ENCODE data around the gene HNRNPF. TPM values are rescaled to one million over a fixed set of nuclear protein-coding genes. Genes with fewer than 3 reads are reported as not detected.

Gene HNRNPF
- total and polyA plus RNA-seq, 2 of the 8 experiments (the other 6 are each of a cell fraction or from before 2014, with no cell fraction given), result 209 to 389 TPM

DNA sequence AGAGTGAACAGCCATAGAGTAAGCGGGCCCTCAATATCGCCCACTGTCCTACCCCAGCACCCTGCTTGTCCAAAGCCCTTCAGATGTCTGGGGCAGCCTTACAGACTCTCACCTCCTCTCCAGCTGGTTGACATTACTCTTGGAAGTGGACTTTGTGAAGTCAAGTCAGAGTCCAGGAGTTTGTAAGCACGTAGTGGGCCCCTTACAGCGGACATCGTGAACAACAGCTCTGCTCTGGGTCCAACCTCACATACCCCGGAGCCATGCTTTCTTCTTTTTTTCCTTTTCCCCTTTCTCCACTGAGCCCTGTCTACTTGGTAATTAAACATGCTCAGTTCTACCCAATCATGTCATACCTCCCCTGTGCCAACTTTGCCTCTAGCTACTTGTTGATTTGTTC, 17.5 kb downstream of the HNRNPF start:
- Histone ChIP-seq H3K4me3 (ENCODE audit: extremely low read depth in 1 of 4, insufficient read depth in 2 of 4, low read depth in 3 of 4, low read length in 4 of 4) (no peak overlapping the region), H3K9ac (replicated peaks in 1 of 4; ENCODE audit: extremely low read depth in 1 of 4, low read depth in 3 of 4, low read length in 3 of 4) (no peak overlapping the region), H4K91ac (replicated peaks; ENCODE audit: insufficient read length, low read length) (no peak overlapping the region), H3K4me2 (ENCODE audit: insufficient read depth in 1 of 2, low read depth in 2 of 2, low read length in 2 of 2) (no peak overlapping the region), H2BK5ac (ENCODE audit: low read depth, low read length) (no peak overlapping the region), H3K4ac (replicated peaks; ENCODE audit: insufficient read length, low read depth, low read length) (no peak overlapping the region), H3K4me1 (replicated peaks in 1 of 4; ENCODE audit: control insufficient read depth in 3 of 4, insufficient read depth in 4 of 4, low read length in 3 of 4) (peaks cover 0 to 6% (median 4%) of the 10 kb centered on the region in 4 experiments; a peak in 6 of 7 replicates), H2BK12ac (ENCODE audit: low read depth, low read length) (no peak overlapping the region), H3K27me3 (replicated peaks in 1 of 4; ENCODE audit: control insufficient read depth in 3 of 4, extremely low read depth in 1 of 4, insufficient read depth in 3 of 4, low read length in 3 of 4) (no peaks in the 10 kb centered on the region), H3K23ac (ENCODE audit: insufficient read length) (no peak overlapping the region), H4K5ac (ENCODE audit: insufficient read length, low read depth, low read length) (no peak overlapping the region), H3K36me3 (ENCODE audit: control insufficient read depth in 2 of 4, insufficient read depth in 4 of 4, low read length in 3 of 4) (peaks cover 46 to 87% (median 76%) of the 10 kb centered on the region in 4 experiments), H3K79me1 (ENCODE audit: low read depth, low read length) (peaks cover 22% of the 10 kb centered on the region), H4K20me1 (replicated peaks in 1 of 2; ENCODE audit: control insufficient read depth in 1 of 2, insufficient read depth in 2 of 2, low read length in 2 of 2) (peaks cover 51 to 60% of the 10 kb centered on the region in 2 experiments), H2BK120ac (replicated peaks; ENCODE audit: low read depth, low read length) (no peak overlapping the region), H4K8ac (ENCODE audit: extremely low read depth, insufficient read depth, low read length) (no peak overlapping the region), H3K9me3 (ENCODE audit: insufficient read depth in 2 of 2, low read depth in 1 of 2, low read length in 1 of 2) (no peaks in the 10 kb centered on the region), H2AK5ac (ENCODE audit: low read depth, low read length) (no peak overlapping the region), H3K79me2 (ENCODE audit: control insufficient read depth in 1 of 2, insufficient read depth in 2 of 2, low read length in 2 of 2) (peaks cover 44 to 86% of the 10 kb centered on the region in 2 experiments), H2AFZ (ENCODE audit: low read length) (no peak overlapping the region), H2BK15ac (ENCODE audit: low read length) (no peak overlapping the region), H3K18ac (ENCODE audit: extremely low read depth, low read length) (no peak overlapping the region), H3K56ac (replicated peaks; ENCODE audit: insufficient read length, low read depth, low read length) (no peak overlapping the region), H3K23me2 (ENCODE audit: low read depth, low read length) (peaks cover 7% of the 10 kb centered on the region; the same call in 1 of the 2 replicates), H3K14ac (ENCODE audit: insufficient read length) (no peak overlapping the region), H2BK20ac (ENCODE audit: low read length) (no peak overlapping the region), H3K27ac (ENCODE audit: low read depth, low read length) (no peak overlapping the region)
- CTCF ChIA-PET (ENCODE audit: partially characterized antibody), result interaction anchor here (1.2 to 2.6 kb wide), 4 partner anchors 11 to 69 kb away, joined by 5 to 14 read pairs (median 13); no protein-coding TSS in a partner anchor
- DNase-seq (ENCODE audit: low read depth in 1 of 2, low spot score in 2 of 2) (no peak), FAIRE-seq (no peak)
- TF ChIP-seq CTBP2 (IDR thresholded peaks at IDR 0.05; ENCODE audit: borderline replicate concordance, insufficient read depth, insufficient read length, low read length), result no peak
- 0 out of 2 replicates have a peak, but pooled peaks have one; percentile 18 for TF ChIP-seq POLR2AphosphoS5 (IDR thresholded peaks at IDR 0.05; ENCODE audit: low read depth, low read length)
- 96% methylated on average over 6 of the region's 6 CpGs; no CpG with 5 or more reads in 1 of the 2 experiments for WGBS, 2 experiments (ENCODE audit: extremely low coverage in 1 of 2, insufficient coverage in 1 of 2, insufficient read length in 1 of 2, insufficient replicate concordance in 2 of 2, low coverage in 1 of 2, low lambda C conversion rate in 2 of 2, missing lambda C conversion rate in 1 of 2)
- POLR2A ChIA-PET (ENCODE audit: partially characterized antibody), result interaction anchor here (1.0 to 2.3 kb wide), 9 partner anchors 9 to 98 kb away, joined by 3 to 21 read pairs (median 7); partner anchors contain the start of gene HNRNPF

Data from H1 (cell line).